GM21825 (cell line): ENCODE data around the gene B4GALNT1.
"Not testable (repeated sequence)": the region's sequence is repeated elsewhere in the genome, so short reads cannot be mapped to it uniquely, and the experiment has no call there.

ENCODE experiments used
- ATAC-seq: cut with Tn5 transposase; IDR thresholded peaks from one replicate; pipeline ENCODE4 v1.9.1; 2021; ENCODE audit warnings: mild to moderate bottlenecking, moderate library complexity; ENCODE audit not compliant: unreplicated experiment

B4GALNT1 gene

GRCh38 chr12:57632958-57633840 is at the start of gene B4GALNT1:
TSS of gene B4GALNT1 (minus strand) at chr12:57633201. CDS start at chr12:57632132, 1,069 bp downstream.
- peak; percentile 88 for ATAC-seq

- ATAC-seq: no peak
These were observed 46.7 kb upstream of the B4GALNT1 start for GRCh38 chr12:57679697-57680096.

- ATAC-seq: not testable (repeated sequence)
These were observed 44.9 kb upstream of the B4GALNT1 start for GRCh38 chr12:57677947-57678346.

- ATAC-seq: no peak
These were observed 41.7 kb upstream of the B4GALNT1 start for GRCh38 chr12:57674691-57675090.

GRCh38 chr12:57672801-57673200 is 39.8 kb upstream of the B4GALNT1 start:
- no peak for ATAC-seq

- ATAC-seq: not testable (repeated sequence)
These were observed 38.8 kb upstream of the B4GALNT1 start for GRCh38 chr12:57671811-57672210.

GRCh38 chr12:57669691-57670090 is 36.7 kb upstream of the B4GALNT1 start:
- ATAC-seq: not testable (repeated sequence)

GRCh38 chr12:57666897-57667296 is 33.9 kb upstream of the B4GALNT1 start:
- ATAC-seq: no peak

- ATAC-seq: not testable (repeated sequence)
These were observed 32.2 kb upstream of the B4GALNT1 start for GRCh38 chr12:57665066-57665820.

GRCh38 chr12:57661376-57661775 is 28.4 kb upstream of the B4GALNT1 start:
- ATAC-seq: no peak

- no peak for ATAC-seq
These were observed 25.9 kb upstream of the B4GALNT1 start for GRCh38 chr12:57658890-57659289.

- no peak for ATAC-seq
These were observed 24.7 kb upstream of the B4GALNT1 start for GRCh38 chr12:57657744-57658143.

- not testable (repeated sequence) for ATAC-seq
These were observed 23.4 kb upstream of the B4GALNT1 start for GRCh38 chr12:57656408-57656807.

GRCh38 chr12:57655541-57656240 is 22.7 kb upstream of the B4GALNT1 start:
- no peak for ATAC-seq

- ATAC-seq: no peak
These were observed 21.0 kb upstream of the B4GALNT1 start for GRCh38 chr12:57654042-57654441.

- not testable (repeated sequence) for ATAC-seq
These were observed 13.7 kb upstream of the B4GALNT1 start for GRCh38 chr12:57646659-57647049.

GRCh38 chr12:57645990-57646658 is 13.1 kb upstream of the B4GALNT1 start:
- not testable (repeated sequence) for ATAC-seq

- no peak for ATAC-seq
These were observed 8.9 kb upstream of the B4GALNT1 start for GRCh38 chr12:57641699-57642442.

- no peak for ATAC-seq
These were observed 7.4 kb upstream of the B4GALNT1 start for GRCh38 chr12:57640175-57641042.
